AG09319 (cell line): Measurements from ENCODE around the gene DEXI.

Source experiments
- DNase-seq: peaks from one replicate; pipeline ENCODE4 v3.0.0-alpha.2; 2010; ENCODE audit warnings: low read depth; ENCODE audit errors: extremely low read depth
- TF ChIP-seq, protein P1 (sequence below): IDR thresholded peaks from 2 replicates; pipeline ENCODE4 v1.5.1; 2011; ENCODE audit warnings: low read depth, mild to moderate bottlenecking, inconsistent platforms, low read length, moderate library complexity

Gene DEXI

GRCh38 chr16:10978124-10978523 lies 35.9 kb upstream of the DEXI start:
- DNase-seq, result no peak
- TF ChIP-seq, protein P1, sequence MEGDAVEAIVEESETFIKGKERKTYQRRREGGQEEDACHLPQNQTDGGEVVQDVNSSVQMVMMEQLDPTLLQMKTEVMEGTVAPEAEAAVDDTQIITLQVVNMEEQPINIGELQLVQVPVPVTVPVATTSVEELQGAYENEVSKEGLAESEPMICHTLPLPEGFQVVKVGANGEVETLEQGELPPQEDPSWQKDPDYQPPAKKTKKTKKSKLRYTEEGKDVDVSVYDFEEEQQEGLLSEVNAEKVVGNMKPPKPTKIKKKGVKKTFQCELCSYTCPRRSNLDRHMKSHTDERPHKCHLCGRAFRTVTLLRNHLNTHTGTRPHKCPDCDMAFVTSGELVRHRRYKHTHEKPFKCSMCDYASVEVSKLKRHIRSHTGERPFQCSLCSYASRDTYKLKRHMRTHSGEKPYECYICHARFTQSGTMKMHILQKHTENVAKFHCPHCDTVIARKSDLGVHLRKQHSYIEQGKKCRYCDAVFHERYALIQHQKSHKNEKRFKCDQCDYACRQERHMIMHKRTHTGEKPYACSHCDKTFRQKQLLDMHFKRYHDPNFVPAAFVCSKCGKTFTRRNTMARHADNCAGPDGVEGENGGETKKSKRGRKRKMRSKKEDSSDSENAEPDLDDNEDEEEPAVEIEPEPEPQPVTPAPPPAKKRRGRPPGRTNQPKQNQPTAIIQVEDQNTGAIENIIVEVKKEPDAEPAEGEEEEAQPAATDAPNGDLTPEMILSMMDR, result no peak

DNA sequence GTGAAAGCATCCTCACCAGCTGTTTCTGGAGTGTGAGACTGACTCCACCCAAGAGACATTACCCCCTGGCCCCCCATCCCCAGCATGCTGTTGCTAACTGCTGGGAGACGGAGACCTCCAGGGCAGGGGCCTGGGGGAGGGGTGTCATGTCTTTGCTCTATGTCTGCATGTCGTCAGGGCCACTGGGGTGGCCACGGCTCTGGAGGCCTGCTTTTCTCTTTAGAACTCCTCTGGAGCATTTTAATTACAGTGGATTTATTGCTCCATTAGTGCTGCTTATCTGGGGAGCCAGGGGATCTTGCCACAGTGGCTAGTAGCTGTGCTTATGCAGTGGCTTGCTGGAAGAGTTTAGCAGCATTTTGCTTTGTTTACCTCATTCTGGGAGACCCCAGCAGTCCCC lies 34.4 kb upstream of the DEXI start:
- TF ChIP-seq, protein P1, result no peak
- no peak for DNase-seq

GRCh38 chr16:10972819-10973464 lies 30.7 kb upstream of the DEXI start:
- DNase-seq, result no peak
- TF ChIP-seq, protein P1, result no peak

- TF ChIP-seq, protein P1, result no peak
- DNase-seq, result no peak
Measured at GRCh38 chr16:10972108-10972818, 30.0 kb upstream of the DEXI start.

DNA sequence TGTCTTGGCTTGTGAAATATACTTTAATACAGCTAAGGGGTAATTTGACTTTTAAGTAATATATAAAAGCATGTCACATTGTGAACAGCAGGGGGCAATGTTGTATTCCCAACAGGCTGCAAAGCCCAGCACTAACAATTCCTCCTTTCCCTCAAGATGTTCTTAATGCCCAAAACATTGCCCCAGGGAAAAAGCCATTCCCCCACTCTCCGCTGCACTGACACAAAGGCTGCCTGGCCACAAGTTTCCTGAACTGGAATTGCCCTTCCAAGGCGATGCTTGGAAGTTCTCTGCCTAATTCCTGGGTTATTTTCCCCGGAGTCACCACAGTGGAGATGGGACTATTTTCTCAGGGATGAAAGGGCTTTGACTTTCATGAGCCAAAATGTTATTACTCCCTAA lies 29.3 kb upstream of the DEXI start:
- peak; percentile 95 for DNase-seq
- TF ChIP-seq, protein P1, result peak; percentile 59

DNA sequence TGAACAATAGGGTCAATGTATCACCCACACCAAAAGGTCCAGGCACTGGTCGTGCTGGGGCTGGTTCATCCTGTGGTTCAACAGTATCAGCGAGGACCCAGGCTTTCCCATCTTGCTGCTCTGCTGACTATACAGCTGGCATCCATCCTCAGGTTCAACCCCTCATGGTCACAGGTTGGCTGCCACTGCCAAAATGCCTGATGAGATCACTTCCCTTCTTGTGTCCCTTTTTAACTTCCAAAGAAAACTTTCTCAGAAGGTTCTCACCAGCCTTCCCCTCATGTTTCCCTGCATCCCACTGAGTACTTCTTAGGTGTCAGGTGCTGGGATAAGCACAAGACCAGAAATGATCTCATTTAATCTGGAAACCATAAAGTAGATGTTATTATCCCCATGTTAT lies 27.8 kb upstream of the DEXI start:
- TF ChIP-seq, protein P1, result no peak
- no peak for DNase-seq

DNA sequence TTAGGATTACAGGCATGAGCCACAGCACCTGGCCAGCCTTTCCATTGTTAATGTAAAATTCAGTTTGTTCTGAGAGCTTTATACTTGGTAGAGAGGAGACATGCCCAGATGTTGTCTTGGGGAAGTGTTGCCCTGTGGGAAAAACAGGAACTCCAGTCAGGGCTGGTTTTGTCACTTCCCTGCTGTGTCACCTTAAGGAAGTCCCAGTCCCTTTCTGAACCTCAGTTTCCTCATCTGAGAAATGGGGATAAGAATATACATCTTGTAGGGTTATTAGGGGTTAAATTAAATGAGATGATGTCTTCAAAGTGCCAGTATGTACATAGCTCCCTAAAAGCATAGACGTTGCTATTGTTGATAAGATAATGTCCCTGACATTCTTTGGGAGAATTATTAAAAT lies 27.3 kb upstream of the DEXI start:
- DNase-seq, result no peak
- TF ChIP-seq, protein P1, result no peak
